HL-60/S4 treated with retinoic acid at 250 ng/mL for 4 days and 3 days (cell line): ENCODE results near the gene RAB11B.
"Not testable (repeated sequence)": the region's sequence is repeated elsewhere in the genome, so short reads cannot be mapped to it uniquely, and the experiment has no call there.

Experiments used
- in situ Hi-C: fragments of 300-500 bp; cut with MboI; formaldehyde crosslinking; loops from 2 replicates; pipeline ENCODE4 v1.7.0; 2022; ENCODE audit warnings: low sequenced_read_pairs

RAB11B gene

GRCh38 chr19:8370176-8371010 is 19.8 kb upstream of the RAB11B start:
- in situ Hi-C loops = no loop called here

- in situ Hi-C loops = no loop called here
These were observed 19.0 kb upstream of the RAB11B start for GRCh38 chr19:8371011-8371804.

DNA sequence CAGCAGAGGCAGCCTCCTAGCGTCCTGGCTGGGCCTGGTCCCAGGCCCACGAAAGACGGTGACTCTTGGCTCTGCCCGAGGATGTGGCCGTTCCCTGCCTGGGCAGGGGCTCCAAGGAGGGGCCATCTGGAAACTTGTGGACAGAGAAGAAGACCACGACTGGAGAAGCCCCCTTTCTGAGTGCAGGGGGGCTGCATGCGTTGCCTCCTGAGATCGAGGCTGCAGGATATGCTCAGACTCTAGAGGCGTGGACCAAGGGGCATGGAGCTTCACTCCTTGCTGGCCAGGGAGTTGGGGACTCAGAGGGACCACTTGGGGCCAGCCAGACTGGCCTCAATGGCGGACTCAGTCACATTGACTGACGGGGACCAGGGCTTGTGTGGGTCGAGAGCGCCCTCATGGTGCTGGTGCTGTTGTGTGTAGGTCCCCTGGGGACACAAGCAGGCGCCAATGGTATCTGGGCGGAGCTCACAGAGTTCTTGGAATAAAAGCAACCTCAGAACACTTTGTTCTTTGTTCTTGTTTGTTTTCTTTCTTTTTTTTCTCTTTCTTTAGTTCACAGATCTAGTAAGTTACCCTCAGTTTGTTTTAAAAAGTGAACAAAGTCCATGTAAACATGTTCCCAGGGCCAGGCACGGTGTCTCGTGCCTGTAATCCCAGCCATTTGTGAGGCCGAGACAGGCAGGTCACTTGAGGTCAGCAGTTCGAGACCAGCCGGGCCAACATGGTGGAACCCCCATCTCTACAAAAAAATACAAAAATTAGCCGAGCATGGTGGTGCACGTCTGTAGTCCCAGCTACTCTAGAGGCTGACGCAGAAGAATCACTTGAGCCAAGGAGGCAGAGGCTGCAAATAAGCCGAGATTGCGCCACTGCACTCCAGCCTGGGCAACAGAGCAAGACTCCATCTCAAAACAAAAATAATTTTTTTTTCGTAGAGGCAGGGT is 16.0 kb upstream of the RAB11B start:
- in situ Hi-C loops = no loop called here

DNA sequence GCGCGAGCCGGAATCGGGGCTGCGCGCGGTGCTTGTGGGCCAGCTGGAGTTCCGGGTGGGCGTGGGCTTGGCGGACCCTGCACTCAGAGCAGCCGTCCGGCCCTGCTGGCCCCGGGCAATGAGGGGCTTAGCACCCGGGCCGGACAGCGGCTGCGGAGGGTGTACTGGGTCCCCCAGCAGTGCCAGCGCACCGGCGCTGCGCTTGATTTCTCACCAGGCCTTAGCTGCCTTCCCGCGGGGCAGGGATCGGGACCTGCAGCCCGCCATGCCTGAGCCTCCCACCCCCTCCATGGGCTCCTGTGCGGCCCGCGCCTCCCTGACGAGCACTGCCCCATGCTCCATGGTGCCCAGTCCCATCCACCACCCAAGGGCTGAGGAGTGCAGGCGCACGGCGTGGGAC is 14.4 kb upstream of the RAB11B start:
- in situ Hi-C loops = not testable (repeated sequence)

GRCh38 chr19:8376373-8376974 is 13.7 kb upstream of the RAB11B start:
- in situ Hi-C loops = not testable (repeated sequence)

DNA sequence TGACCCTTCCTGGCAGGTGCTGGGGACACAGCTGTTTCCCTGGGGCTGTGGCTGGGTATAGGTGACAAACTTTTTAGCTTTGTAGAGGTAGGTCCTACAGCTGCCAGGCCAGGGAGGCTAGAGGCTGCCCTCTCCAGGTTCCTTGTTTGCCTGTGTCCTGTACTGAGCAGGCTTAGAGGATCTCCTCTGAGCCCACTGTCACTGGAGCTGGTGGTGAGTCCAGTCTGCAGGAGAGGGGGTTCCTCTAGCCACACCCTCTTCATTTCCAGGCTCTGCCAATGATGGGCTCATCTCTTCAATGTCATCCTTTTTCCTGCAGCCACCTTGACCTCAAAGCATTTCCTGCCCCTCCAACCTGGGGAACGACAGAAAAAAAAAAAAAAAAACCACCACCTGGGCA is 12.6 kb upstream of the RAB11B start:
- in situ Hi-C loops = no loop called here

DNA sequence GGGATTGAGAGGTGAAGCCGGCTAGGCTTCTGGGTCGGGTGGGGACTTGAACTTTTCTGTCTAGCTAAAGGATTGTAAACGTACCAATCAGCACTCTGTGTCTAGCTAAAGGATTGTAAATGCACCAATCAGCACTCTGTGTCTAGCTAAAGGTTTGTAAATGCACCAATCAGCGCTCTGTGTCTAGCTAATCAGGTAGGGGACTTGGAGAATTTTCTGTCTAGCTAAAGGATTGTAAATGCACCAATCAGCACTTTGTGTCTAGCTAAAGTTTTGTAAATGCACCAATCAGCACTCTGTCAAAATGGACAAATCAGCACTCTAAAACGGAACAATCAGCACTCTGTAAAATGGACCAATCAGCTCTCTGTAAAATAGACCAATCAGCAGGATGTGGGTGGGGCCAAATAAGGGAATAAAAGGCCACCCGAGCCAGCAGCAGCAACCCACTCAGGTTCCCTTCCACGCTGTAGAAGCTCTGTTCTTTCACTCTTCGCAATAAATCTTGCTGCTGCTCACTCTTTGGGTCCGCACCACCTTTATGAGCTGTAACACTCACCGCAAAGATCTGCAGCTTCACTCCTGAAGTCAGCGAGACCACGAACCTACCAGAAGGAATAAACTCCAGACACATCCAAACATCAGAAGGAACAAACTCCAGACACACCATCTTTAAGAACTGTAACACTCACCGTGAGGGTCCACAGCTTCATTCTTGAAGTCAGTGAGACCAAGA is 10.8 kb upstream of the RAB11B start:
- in situ Hi-C loops = not testable (repeated sequence)

GRCh38 chr19:8384569-8384968 is 5.6 kb upstream of the RAB11B start:
- in situ Hi-C loops = not testable (repeated sequence)

GRCh38 chr19:8385103-8385502 is 5.1 kb upstream of the RAB11B start:
- in situ Hi-C loops = not testable (repeated sequence)

DNA sequence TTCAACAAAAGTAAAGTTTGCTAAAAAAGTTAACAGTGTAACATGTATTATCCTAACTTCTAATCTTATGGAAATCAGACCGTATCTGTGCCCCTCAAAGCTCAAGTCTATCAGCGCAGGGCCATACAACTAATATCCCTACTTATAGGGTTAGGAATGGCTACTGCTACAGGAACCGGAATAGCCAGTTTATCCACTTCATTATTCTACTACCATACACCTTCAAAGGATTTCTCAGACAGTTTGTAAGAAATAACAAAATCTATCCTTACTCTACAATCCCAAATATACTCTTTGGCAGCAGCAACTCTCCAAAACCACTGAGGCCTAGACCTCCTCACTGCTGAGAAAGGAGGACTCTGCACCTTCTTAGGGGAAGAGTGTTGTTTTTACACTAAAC is 4.6 kb upstream of the RAB11B start:
- in situ Hi-C loops = not testable (repeated sequence)

GRCh38 chr19:8386419-8386818 is 3.7 kb upstream of the RAB11B start:
- in situ Hi-C loops = not testable (repeated sequence)

- in situ Hi-C loops = no loop called here
These were observed 3.2 kb upstream of the RAB11B start for GRCh38 chr19:8386990-8387389.

DNA sequence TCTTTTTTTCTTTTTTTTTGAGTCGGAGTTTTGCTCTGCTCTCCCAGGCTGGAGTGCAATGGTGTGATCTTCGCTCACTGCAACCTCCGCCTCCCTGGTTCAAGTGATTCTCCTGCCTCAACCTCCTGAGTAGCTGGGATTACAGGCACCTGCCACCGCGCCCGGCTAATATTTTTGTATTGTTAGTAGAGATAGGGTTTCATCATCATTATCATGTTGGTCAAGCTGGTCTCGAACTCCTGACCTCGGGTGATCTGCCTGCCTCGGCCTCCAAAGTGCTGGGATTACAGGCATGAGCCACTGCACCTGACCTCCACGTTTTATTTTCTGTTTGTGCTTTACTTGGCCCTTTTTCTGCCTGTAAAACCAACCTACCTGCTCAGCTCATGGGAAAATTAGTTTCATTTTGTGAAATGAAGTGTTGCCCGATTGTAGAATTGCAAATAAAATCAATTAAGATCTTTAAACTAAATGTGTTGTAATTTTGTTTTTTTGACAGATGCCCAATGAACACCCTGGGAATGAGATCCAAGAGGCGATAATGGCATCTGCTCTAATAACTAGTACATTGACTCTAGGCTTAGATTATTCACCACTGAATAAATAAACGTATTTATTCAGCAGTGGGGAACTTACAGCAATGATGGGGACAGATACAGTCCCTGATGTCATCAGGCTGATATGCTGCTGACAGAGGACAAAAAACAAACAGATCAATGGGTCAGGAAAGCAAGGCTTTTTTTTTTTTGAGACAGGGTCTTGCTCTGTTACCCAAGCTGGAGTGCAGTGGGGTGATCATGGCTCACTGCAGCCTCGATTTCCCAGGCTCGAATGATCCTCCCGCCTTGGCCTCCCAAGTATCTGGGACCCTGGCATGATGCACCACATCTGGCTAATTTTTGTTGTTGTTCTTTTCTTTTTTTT is 2.2 kb upstream of the RAB11B start:
- in situ Hi-C loops = no loop called here

DNA sequence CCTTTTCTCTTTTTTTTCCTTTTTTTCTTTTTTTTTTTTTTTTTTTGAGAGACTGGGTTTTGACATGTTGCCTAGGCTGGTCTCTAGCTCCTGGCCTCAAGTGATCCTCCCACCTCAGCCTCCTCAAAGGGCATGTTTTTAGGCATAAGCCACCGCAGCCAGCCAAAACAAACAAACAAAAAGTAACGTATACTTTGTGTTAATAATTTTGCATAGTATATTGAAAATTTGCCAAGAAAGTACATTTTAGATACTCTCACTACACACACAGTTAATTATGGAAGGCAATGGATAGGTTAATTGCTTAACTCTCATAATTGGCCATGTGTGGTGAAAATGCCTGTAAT is 1.6 kb upstream of the RAB11B start:
- in situ Hi-C loops = no loop called here

DNA sequence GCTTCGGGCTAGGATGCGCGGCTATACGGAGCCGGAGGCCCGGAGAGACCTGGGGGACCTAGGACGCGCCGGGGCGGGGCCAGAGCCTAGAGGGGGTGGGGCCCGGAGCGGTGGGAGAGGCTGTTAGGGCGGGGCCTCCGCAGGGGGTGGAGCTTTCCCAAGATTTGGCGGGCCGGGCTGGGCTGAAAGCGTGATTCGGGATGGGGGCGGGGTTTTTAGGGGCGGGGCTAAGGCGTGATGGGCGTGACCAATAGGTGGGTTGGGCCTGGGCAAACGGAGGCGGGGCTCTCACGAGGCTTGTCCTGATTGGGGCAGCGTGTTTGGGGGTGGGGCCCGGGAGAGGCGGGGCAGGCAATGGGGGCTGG is 439 bp downstream of the RAB11B start:
- in situ Hi-C loops = no loop called here

GRCh38 chr19:8391198-8392016 is 1.2 kb downstream of the RAB11B start:
- in situ Hi-C loops = no loop called here

GRCh38 chr19:8392017-8392591 is 1.9 kb downstream of the RAB11B start:
- in situ Hi-C loops = no loop called here
